Measurements from ENCODE around the gene CHRNA7. TPM values are rescaled to one million over a fixed set of nuclear protein-coding genes. Genes with fewer than 3 reads are reported as not detected.

The CHRNA7 gene
- 5.6 to 7.8 TPM (median 7.3 TPM) in 3 replicates for total RNA-seq (2021)
- Bru-seq, nascent RNA, result percentile 49 among the genes with signal in this experiment
- long read RNA-seq, experiment 1, full-length matches to known transcripts, result 15 of 23 reads
- long read RNA-seq, experiment 1, partial matches to known transcripts, result 0 of 23 reads
- long read RNA-seq, experiment 1, other reads (novel, unspliced or antisense), result 8 of 23 reads
- long read RNA-seq, experiment 2, full-length matches to known transcripts, result 3 of 8 reads
- long read RNA-seq, experiment 2, partial matches to known transcripts, result 0 of 8 reads
- long read RNA-seq, experiment 2, other reads (novel, unspliced or antisense), result 5 of 8 reads
- long read RNA-seq, experiment 3, full-length matches to known transcripts, result 1 of 1 reads
- long read RNA-seq, experiment 3, partial matches to known transcripts, result 0 of 1 reads
- long read RNA-seq, experiment 3, other reads (novel, unspliced or antisense), result 0 of 1 reads

GRCh38 chr15:32029862-32030781 lies at the start of gene CHRNA7:
TSS of gene CHRNA7 (plus strand) at chr15:32030515. CDS start at chr15:32030595, 80 bp downstream.
- H3K27me3 Mint-ChIP-seq (ENCODE audit: low read depth), result peaks cover 30% of the 10 kb centered on the region
- H3K36me3 Mint-ChIP-seq, result no peaks in the 10 kb centered on the region
- ATAC-seq (peak; percentile 83), DNase-seq (ENCODE audit: low spot score) (peak; percentile 77)
- peaks cover 17% of the 10 kb centered on the region for H3K4me1 Mint-ChIP-seq
- no peaks in the 10 kb centered on the region for H3K9me3 Mint-ChIP-seq
- ChIA-PET POLR2A (no interaction called here), CTCF (interaction anchor here (0.6 to 5.4 kb wide), 49 partner anchors 8 to 664 kb away, joined by 3 to 168 read pairs (median 5); partner anchors contain the start of gene OTUD7A)
- TF ChIP-seq USF2 (CRISPR knock-in tag; IDR thresholded peaks at IDR 0.05) (peak; percentile 56), JAZF1 (CRISPR knock-in tag; IDR thresholded peaks at IDR 0.05) (no peak), USF1 (CRISPR knock-in tag; IDR thresholded peaks at IDR 0.05) (peak; percentile 11; the same call in 1 of the 2 replicates), ZNF671 (CRISPR knock-in tag; IDR thresholded peaks at IDR 0.05) (no peak), CREM (CRISPR knock-in tag; IDR thresholded peaks at IDR 0.05) (no peak), FOXP1 (CRISPR knock-in tag; IDR thresholded peaks at IDR 0.05; ENCODE audit: borderline replicate concordance) (0 out of 2 replicates have a peak, but pooled peaks have one; percentile 55), HMGXB4 (CRISPR knock-in tag; IDR thresholded peaks at IDR 0.05) (peak; percentile 32; the same call in 1 of the 2 replicates), SOX15 (CRISPR knock-in tag; IDR thresholded peaks at IDR 0.05) (no peak), SP1 (CRISPR knock-in tag; conservative IDR thresholded peaks at IDR 0.05) (peak; percentile 57; the same call in 1 of the 2 replicates), ESRRA (CRISPR knock-in tag; IDR thresholded peaks at IDR 0.05; ENCODE audit: borderline replicate concordance) (no peak), MAX (CRISPR knock-in tag; IDR thresholded peaks at IDR 0.05) (peak; percentile 21), ATF3 (CRISPR knock-in tag; conservative IDR thresholded peaks at IDR 0.05) (no peak), NR3C1 (CRISPR knock-in tag; conservative IDR thresholded peaks at IDR 0.05; ENCODE audit: low read depth) (no peak), NFE2L1 (CRISPR knock-in tag; IDR thresholded peaks at IDR 0.05) (no peak), JUN (CRISPR knock-in tag; IDR thresholded peaks at IDR 0.05) (peak; percentile 53; the same call in 1 of the 2 replicates), MYBL2 (CRISPR knock-in tag; IDR thresholded peaks at IDR 0.05) (peak; percentile 57; the same call in 1 of the 2 replicates), ZNF121 (CRISPR knock-in tag; IDR thresholded peaks at IDR 0.05) (no peak), CTCF (IDR thresholded peaks at IDR 0.05) (no peak), ZSCAN18 (CRISPR knock-in tag; IDR thresholded peaks at IDR 0.05) (no peak), OVOL2 (CRISPR knock-in tag; IDR thresholded peaks at IDR 0.05; ENCODE audit: borderline replicate concordance) (no peak)
- H3K27ac Mint-ChIP-seq, result no peak within 1 kb of the TSS
- peak within 1 kb of the TSS; percentile 82 for H3K4me3 Mint-ChIP-seq
